HG02798 (cell line): ENCODE results near the gene CATSPERZ.

Experiments
- ATAC-seq: cut with Tn5 transposase; IDR thresholded peaks from one replicate; pipeline ENCODE4 v1.9.1; 2021; ENCODE audit warnings: mild to moderate bottlenecking; ENCODE audit not compliant: unreplicated experiment, poor library complexity

Gene CATSPERZ

DNA sequence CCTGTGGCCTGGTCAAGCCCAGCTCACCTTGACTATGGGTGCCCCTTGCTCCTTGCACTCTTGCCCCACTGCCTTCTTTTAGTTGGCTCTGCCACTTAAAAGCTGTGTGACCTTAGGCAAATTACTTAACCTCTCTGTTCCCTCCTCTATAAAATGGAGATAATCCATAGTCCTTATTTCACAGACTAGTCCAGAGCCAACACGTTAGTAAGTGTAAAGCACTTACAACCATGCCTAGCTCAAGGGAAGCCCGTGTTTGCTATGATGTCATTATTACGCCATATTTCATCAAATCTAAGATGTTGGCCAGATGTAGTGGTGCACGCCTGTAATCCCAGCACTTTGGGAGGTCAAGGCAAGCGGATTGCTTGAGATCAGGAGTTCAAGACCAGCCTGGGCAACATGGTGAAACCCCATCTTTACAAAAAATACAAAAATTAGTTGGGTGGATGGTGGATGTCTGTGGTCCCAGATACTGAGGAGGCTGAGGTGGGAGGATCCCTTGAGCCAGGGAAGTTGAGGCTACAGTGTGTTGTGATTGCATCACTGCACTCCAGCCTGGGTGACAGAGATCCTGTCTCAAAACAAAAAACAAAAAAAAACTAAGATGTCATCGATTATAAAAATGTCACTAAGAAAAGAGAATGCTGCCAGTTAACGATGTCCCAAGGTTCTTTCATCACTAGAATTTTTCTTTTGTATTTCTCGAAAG, 37.5 kb downstream of the CATSPERZ start:
- no peak for ATAC-seq

DNA sequence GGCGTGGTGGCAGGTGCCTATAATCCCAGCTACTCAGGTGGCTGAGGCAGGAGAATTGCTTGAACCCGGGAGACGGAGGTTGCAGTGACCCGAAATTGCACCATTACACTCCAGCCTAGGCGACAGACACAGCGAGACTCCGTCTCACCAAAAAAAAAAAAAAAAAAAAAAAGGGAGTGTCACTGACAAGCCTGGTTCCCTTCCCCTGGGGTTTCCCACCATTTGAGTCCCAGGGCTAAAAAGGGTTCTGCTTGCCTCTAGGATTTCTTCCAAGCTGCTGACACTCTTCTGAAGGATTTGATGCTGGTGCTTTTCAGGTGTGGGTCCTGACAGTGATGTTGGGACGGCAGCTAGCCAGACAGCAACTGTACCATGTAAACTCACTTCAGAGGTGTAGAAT, 38.6 kb downstream of the CATSPERZ start:
- ATAC-seq = no peak

DNA sequence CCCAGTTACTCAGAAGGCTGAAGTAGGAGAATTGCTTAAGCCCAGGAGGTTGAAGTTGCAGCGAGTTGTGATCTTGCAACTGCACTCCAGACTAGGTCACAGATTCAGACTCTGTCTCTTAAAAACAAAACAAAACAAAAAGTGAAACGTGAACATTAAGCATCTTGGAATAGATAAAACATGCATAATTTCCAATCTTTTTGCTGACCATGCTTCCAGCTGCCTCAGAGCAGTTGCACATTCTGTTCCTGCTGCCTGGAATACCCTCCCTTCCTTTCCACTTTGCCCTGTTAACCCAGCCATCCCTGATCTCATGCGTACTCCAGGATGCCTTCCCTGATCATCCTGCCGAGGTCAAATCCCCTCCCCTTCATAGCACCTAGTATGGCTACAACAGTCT, 39.1 kb downstream of the CATSPERZ start:
- ATAC-seq = no peak

DNA sequence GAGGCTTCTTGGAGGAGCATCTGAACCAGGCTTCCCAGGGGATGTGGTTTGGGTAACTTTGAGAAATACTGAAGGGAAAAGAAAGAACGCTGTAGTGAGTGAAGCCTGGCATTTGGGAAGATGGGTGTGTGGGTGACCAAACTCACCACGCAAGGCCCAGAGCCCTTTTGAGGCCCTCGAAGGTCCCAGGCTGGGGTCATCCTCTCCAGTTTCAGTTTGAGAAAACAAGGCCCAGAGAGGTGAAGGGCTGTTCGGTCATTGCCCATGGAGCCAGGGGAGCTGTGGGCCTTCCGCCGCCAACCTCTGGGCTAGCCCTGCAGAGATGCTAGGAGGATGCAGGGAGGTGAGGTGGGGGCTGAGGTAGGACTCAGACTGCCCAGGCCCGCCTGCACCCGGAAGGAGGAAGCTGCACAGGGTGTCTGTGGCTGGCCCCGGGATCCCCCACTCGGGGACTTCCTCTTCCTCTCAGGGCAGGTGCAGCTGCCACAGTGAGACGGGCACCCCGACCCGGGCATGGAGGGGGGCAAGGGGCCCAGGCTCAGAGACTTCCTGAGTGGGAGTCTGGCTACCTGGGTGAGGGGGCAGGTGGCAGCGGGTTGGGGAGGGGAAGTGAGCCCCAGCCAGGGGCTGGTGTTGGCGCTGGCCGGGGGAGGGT, 39.7 kb downstream of the CATSPERZ start, which contains the start of gene CCDC88B:
CCDC88B (plus strand) TSS at position 451 of the 655 bp plus-strand sequence; CDS start at position 514, 63 bp downstream.
- ATAC-seq = peak; percentile 58

DNA sequence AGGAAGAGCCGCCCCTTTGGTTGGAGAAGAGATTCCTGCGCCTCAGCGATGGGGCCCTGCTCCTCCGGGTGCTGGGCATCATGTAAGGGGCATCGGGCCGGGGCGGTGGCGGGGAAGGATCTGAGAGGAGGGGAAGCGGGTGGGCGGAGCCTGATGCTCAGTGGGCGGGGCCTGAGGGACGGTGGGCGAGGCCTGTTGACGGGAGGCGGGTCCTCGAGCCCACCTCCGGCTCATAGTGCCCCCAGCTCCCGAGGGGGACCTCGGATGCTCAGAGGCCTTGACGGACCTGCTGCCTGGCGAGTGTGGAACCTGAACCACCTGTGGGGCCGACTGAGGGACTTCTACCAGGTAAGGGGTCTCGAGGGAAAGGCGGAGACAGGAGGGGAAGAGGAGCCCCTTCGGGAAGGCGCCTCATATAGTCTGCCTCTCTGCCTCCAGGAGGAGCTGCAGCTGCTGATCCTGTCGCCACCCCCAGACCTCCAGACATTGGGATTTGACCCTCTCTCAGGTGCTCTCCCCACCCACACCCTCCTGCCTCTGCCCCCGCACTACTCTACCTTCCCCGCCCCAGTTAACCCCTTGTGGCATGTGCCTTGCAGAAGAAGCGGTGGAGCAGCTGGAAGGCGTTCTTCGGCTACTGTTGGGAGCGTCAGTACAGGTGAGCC, 40.6 kb downstream of the CATSPERZ start:
- ATAC-seq = peak; percentile 34

DNA sequence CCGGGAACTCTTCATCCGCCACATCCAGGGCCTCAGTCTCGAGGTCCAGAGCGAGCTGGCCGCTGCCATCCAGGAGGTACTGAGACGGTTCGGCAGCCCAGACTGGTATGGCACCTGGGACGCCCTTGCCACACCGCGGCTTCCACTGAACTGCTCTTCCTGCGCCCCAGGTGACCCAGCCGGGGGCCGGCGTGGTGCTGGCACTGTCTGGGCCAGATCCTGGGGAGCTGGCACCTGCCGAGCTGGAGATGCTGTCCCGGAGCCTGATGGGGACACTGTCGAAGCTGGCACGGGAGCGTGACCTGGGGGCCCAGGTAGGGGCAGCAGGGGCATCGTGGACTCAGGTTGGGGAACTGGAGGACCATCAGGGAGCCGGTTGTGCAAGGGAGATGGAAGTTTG, 41.3 kb downstream of the CATSPERZ start:
- ATAC-seq = no peak

DNA sequence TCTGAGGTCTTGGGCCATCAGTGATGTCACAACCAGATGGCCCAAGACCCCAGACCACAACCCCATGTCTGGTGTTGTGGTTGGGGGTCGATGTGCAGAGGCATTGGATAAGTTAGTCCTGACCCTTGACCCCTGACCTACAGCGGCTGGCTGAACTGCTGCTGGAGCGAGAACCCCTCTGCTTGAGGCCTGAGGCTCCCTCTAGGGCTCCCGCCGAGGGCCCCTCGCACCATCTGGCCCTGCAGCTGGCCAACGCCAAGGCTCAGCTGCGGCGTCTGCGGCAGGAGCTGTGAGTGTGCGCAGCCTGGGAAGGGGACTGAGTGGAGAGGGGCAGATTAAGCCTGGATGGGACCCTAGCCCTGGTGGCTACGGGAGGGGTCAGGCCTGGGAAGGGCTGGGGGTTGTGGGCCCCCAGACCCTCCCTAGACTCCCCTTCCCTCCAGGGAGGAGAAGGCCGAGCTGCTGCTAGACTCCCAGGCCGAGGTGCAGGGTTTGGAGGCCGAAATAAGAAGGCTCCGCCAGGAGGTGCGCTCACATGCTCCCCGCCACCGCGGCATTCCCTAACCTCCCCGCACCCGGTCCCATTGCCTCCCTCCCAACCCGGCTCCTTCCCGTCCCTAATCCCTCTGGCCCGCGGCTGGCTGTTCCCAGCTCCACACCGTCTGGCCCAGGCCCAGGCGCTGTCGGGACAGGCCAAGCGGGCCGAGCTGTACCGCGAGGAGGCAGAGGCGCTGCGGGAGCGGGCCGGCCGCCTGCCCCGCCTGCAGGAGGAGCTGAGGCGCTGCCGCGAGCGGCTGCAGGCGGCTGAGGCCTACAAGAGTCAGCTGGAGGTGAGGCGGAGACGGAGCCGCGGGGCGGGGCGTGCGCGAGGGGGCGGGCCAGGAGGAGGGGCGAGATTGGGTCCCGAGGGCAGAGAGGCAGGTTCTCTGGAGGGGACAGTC, 42.0 kb downstream of the CATSPERZ start:
- peak; percentile 52 for ATAC-seq

DNA sequence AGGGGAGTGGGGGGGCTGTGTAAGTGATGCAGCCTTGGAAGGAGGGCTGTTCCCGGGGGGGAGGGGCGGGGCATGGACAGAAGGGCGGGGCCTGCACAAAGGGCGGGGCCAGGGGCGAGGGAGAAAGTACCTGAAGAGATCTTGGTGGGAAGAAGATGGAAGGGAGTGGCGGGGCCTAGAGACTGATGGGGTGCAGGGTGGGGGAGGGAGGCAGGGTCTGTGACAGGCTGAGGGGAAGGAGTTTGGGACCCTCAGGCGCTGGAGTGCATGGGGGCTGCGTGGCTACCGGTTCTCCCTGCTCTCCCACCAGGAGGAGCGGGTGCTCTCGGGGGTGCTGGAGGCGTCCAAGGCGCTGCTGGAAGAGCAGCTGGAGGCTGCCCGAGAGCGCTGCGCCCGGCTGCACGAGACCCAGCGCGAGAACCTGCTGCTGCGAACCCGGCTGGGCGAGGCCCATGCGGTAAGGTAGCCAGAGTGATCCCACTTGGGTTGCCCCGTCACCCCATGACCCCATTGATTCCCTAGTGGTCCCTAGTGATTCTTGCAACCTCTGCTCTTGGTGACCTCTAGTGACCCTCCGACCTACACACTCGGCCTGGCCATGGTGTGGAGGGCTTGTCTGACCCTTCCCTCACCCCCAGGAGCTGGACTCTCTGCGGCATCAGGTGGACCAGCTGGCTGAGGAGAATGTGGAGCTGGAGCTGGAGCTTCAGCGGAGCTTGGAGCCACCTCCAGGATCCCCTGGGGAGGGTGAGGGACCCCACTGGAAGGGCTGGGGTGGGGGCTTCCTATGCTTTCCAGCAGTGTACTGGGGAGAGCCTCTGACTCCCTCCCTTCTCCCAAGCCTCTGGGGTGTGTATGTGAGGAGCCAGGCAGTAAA, 42.9 kb downstream of the CATSPERZ start:
- no peak for ATAC-seq

DNA sequence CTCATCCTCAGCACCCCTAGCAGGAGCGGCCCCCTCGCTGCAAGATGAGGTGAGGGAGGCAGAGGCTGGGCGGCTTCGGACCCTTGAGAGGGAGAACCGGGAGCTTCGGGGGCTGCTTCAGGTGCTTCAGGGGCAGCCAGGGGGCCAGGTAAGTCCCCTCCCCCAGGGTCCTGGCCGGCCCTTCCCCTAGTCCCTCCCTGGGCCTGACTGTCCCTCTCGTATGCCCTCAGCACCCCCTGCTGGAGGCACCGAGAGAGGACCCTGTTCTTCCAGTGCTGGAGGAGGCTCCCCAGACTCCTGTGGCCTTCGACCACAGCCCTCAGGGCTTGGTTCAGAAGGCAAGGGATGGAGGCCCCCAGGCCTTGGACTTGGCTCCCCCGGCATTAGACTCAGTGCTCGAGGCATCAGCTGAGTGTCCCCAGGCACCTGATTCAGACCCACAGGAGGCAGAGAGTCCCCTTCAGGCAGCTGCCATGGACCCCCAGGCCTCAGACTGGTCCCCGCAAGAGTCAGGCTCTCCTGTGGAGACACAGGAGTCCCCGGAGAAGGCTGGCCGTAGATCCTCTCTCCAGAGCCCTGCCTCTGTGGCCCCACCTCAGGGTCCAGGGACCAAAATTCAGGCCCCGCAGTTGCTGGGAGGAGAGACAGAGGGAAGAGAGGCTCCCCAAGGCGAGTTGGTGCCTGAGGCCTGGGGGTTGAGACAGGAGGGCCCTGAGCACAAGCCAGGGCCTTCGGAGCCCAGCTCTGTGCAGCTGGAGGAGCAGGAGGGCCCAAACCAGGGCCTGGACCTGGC, 43.8 kb downstream of the CATSPERZ start:
- ATAC-seq = no peak

DNA sequence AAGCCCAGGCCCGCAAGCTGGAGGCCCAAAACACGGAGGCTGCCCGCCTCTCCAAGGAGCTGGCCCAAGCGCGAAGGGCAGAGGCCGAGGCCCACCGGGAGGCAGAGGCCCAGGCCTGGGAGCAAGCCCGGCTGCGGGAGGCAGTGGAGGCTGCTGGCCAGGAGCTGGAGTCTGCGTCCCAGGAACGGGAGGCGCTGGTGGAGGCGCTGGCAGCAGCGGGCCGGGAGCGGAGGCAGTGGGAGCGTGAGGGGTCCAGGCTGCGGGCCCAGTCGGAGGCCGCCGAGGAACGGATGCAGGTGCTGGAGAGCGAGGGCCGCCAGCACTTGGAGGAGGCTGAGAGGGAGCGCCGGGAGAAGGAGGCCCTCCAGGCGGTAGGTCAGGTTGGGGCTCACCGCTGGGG, 44.6 kb downstream of the CATSPERZ start:
- no peak for ATAC-seq

DNA sequence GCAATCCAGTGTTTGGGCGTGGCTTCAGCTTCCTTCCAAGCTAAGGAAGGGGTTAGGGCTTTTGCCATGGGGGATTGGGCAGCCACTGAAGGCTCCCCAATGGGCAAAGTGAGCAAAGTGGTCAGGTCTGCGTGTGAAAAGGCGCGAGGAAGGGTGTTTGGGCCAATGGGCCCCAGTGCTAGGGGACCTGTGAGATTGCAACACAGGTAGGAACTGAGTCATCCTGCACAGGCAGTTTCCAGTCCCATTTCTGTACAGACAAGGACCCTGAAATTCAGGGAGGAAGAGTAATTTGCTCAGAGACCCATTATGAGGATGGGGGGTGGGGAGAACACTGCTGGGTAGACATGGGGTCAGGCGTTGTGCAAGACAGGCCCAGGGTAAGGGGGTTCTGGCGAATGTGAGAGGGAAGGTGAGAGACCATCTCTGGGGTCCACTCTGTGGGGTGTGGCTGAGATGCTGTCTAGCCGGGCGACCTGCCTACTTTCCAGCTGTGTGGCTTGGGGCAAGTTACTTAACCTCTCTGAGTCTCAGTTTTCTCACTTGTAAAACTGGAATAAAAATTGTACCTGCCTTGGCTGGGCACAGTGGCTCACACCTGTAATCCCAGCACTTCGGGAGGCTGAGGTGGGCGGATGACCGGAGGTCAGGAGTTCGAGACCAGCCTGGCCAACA, 47.2 kb downstream of the CATSPERZ start:
- ATAC-seq = no peak

DNA sequence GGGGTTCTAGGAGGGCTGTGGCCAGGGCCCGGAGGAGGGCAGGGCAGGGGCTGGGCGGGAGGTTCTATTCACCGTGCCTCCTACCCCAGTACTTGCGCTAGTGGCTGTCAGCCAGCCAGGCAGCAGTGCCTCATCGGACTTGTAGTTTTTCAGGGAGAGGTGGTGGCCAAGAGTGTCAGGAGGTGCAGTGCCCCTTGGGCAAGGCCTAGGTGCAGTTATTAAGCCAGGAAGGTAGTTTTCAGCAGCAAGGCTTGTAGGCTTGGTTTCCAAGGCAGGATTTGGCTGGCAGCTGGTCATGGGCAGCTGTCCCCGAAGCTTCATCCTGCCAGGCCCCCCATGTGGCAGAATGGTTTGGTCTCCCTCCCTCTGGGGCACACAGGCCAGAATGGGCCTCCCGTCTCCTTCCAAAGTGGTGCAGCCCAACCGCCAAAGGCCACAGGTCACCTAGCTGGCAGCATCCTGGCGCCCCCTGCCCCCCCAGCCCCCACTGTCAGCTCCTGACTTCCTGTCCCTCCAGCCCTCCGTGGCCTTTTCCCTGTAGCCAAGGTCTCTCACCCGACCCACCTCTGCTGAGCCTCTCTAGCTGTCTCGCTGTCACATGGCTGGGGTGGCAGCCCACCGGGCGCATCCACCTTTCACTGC, 48.3 kb downstream of the CATSPERZ start:
- ATAC-seq = no peak

DNA sequence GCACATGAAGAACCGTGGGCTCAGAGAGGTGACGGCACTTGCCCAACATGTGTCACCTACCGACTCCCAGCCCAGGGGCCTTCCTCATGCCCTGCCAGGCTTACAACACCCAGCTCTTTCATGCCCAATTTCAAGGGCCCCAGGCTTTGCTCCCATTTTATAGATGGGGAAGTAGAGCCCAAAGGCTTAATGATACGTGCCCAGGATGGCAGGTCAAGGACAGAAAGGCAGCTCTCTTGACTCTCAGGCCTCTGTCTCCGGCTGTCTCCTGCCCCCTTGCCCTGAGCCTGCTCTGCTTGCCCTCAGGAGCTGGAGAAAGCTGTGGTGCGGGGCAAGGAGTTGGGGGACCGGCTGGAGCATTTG, 48.8 kb downstream of the CATSPERZ start:
- no peak for ATAC-seq

DNA sequence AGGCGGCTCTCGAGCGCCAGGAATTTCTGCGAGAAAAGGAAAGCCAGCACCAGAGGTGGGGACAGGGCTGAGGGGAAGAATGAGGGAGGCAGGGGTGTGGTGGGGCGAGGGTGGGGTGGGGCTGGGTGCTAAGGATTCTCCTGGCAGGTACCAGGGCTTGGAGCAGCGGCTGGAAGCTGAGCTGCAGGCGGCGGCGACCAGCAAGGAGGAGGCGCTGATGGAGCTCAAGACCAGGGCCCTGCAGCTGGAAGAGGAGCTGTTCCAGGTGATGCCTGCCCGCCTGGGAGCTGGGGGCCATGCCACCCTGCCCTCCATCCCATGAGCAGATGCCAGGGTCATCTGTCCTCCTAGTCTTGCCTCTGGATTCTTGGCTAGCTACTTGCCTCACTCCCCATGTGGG, 49.2 kb downstream of the CATSPERZ start:
- no peak for ATAC-seq

DNA sequence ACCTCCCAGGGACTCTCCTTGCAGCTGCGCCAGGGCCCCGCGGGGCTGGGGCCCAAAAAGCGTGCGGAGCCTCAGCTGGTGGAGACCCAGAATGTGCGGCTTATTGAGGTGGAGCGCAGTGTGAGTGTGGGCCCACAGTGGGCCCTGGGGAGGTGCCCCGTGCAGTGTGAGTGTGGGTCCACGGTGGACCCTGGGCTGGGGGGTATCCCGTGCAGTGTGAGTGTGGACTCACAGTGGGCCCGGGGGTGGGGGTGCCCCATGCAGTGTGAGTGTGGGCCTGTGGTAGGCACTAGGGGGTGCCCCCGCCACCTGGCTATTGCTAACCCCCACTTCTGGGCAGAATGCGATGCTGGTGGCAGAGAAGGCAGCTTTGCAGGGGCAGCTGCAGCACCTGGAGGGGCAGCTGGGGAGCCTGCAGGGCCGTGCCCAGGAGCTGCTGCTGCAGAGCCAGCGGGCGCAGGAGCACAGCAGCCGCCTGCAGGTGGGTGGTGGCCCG, 51.0 kb downstream of the CATSPERZ start:
- no peak for ATAC-seq

DNA sequence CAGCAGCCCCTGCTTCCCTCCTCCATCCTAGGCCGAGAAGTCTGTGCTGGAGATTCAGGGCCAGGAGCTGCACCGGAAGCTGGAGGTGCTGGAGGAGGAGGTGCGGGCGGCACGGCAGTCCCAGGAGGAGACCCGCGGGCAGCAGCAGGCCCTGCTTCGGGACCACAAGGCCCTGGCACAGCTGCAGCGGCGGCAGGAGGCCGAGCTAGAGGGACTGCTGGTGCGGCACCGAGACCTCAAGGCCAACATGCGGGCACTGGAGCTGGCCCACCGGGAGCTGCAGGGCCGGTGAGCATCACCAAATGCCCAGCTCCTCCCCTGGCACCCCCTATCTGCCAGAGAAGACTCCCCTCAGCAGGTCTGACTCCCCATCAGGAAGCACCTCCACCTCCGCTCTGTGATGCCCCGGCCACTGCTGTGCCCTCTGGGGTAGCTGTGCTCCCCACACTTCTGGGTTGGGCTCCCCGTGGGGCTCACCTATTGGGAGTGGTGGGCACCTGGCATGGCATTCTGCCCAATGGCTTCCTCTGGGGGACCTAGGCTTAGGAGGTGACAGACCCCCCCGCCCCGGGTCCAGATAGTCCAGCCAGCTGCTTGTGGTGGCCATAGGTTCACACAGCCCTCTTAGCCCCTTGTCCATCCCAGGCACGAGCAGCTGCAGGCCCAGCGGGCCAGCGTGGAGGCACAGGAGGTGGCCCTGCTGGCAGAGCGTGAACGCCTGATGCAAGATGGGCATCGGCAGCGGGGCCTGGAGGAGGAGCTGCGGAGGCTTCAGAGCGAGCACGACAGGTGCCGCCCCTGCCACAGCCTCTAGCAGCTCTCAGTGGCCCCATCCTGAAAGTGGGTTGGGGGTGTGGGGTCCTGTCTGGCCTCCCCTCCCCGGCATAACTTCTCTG, 52.2 kb downstream of the CATSPERZ start:
- no peak for ATAC-seq
